ENCODE measurements around the gene GLT6D1. TPM values are rescaled to one million over a fixed set of nuclear protein-coding genes. Genes with fewer than 3 reads are reported as not detected.
"Not testable (repeated sequence)": the region's sequence is repeated elsewhere in the genome, so short reads cannot be mapped to it uniquely, and the experiment has no call there.

The GLT6D1 gene
- total RNA-seq, 4 donors from 2014 or later = not detected

DNA sequence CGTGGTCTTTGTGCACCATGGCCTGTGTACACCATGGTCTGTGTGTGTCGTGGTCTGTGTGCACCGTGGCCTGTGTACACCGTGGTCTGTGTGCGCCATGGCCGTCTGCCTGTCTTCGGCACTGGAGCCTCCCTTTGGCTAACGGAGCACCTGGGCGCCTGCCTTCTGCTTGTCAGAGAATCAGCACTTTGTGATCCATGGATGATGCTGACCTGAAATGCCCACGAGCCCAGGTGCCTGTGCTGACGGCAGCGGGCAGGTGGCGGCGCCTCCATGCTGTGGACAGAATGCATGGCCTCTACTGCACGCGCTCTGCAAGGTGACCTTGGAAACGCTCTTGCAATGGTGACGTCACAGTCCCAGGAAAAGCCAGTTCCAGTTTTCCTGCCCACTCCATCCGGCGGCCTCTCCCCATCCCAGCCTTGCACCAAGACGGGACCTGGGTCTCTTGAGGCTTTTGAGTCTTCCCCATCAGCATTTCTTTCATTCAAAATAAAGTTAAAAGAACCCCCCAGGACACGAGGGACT lies 38.4 kb upstream of the GLT6D1 start:
- no peaks in the 10 kb centered on the region for H3K9me3 ChIP-seq
- H3K4me1 ChIP-seq = no peaks in the 10 kb centered on the region
- peaks cover under 1% of the 10 kb centered on the region for H3K27me3 ChIP-seq
- in situ Hi-C loops (cut with MboI; ENCODE audit: low pct_ligation_motif_present in 1 of 4, low pct_unique_long_range_greater_than_20kb in 1 of 4, low sequenced_read_pairs in 3 of 4) (no loop called here), intact Hi-C loops (cut with DNase I; ENCODE audit: low total_unique reads) (no loop called here)
- WGBS, 2 donors (ENCODE audit: low coverage in 1 of 2) = 79 to 100% methylated on average over 2 to 22 of the region's 22 CpGs
- TF ChIP-seq, protein P1, sequence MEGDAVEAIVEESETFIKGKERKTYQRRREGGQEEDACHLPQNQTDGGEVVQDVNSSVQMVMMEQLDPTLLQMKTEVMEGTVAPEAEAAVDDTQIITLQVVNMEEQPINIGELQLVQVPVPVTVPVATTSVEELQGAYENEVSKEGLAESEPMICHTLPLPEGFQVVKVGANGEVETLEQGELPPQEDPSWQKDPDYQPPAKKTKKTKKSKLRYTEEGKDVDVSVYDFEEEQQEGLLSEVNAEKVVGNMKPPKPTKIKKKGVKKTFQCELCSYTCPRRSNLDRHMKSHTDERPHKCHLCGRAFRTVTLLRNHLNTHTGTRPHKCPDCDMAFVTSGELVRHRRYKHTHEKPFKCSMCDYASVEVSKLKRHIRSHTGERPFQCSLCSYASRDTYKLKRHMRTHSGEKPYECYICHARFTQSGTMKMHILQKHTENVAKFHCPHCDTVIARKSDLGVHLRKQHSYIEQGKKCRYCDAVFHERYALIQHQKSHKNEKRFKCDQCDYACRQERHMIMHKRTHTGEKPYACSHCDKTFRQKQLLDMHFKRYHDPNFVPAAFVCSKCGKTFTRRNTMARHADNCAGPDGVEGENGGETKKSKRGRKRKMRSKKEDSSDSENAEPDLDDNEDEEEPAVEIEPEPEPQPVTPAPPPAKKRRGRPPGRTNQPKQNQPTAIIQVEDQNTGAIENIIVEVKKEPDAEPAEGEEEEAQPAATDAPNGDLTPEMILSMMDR (IDR thresholded peaks at IDR 0.05) = no peak
- TF ChIP-seq EP300 (IDR thresholded peaks at IDR 0.05; ENCODE audit: low read depth) (no peak), POLR2A (IDR thresholded peaks at IDR 0.05) (no peak), POLR2AphosphoS5 (IDR thresholded peaks at IDR 0.05) (no peak)
- no peak overlapping the region for H3K27ac ChIP-seq
- no peak for DNase-seq
- no peaks in the 10 kb centered on the region for H3K36me3 ChIP-seq
- no peak overlapping the region for H3K4me3 ChIP-seq

DNA sequence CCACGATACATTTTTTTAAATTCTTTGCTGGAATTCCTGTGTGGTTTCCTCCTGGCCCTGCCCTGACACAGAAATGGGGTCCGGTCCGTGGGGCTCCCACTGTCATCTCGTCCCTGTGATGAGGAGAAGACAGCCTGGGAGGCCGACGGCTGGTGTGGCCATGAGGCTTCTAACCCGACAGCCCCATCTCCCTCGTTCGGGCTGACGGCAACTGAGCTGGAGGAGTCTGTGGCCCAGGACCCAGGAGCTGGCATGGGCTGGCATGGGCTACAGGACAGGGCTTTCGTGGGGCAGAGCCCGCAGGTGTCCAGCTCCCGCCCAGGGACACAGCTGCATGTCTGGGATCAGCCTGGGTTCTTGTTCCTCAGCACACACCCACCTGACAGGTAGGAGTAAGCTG lies 37.6 kb upstream of the GLT6D1 start:
- no peak overlapping the region for H3K27ac ChIP-seq
- WGBS, 2 donors (ENCODE audit: low coverage in 1 of 2) = 84% methylated on average over 13 of the region's 13 CpGs; no CpG with 5 or more reads in 1 of the 2 donors
- no peaks in the 10 kb centered on the region for H3K4me1 ChIP-seq
- no peaks in the 10 kb centered on the region for H3K9me3 ChIP-seq
- H3K36me3 ChIP-seq = no peaks in the 10 kb centered on the region
- in situ Hi-C loops (cut with MboI; ENCODE audit: low pct_ligation_motif_present in 1 of 4, low pct_unique_long_range_greater_than_20kb in 1 of 4, low sequenced_read_pairs in 3 of 4) (no loop called here), intact Hi-C loops (cut with DNase I; ENCODE audit: low total_unique reads) (no loop called here)
- DNase-seq = no peak
- H3K27me3 ChIP-seq = no peaks in the 10 kb centered on the region
- no peak for TF ChIP-seq POLR2AphosphoS5 (IDR thresholded peaks at IDR 0.05)
- no peak for TF ChIP-seq EP300 (IDR thresholded peaks at IDR 0.05; ENCODE audit: low read depth)
- TF ChIP-seq POLR2A (IDR thresholded peaks at IDR 0.05) = no peak
- TF ChIP-seq, protein P1 (IDR thresholded peaks at IDR 0.05) = no peak
- H3K4me3 ChIP-seq = no peak overlapping the region

DNA sequence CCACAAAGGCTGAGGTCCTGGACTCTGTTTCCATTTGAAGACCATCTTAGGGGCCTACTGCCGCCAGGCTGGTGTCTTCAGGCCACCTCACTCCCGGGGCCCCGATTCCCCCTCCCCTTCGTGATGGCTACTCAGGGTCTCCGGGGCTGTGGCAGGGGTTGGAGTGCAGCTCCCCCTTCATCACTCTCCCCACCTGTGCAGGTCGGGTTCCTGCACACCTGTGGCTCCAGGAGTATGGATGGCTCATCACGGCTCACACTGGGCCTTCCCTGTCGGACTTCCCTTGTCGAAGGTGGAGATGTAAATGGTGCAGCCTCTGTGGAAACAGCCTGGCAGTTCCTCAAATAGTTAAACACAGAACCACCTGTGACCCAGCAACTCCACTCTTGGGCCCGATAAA lies 35.6 kb upstream of the GLT6D1 start:
- Histone ChIP-seq H3K27ac (no peak overlapping the region), H3K4me1 (no peaks in the 10 kb centered on the region), H3K9me3 (no peaks in the 10 kb centered on the region), H3K27me3 (no peaks in the 10 kb centered on the region), H3K36me3 (no peaks in the 10 kb centered on the region), H3K4me3 (no peak overlapping the region)
- TF ChIP-seq, protein P1 (IDR thresholded peaks at IDR 0.05) = no peak
- no peak for TF ChIP-seq EP300 (IDR thresholded peaks at IDR 0.05; ENCODE audit: low read depth)
- TF ChIP-seq POLR2A (IDR thresholded peaks at IDR 0.05) = no peak
- no peak for TF ChIP-seq POLR2AphosphoS5 (IDR thresholded peaks at IDR 0.05)
- intact Hi-C loops (cut with DNase I; ENCODE audit: low total_unique reads) (no loop called here), in situ Hi-C loops (cut with MboI; ENCODE audit: low pct_ligation_motif_present in 1 of 4, low pct_unique_long_range_greater_than_20kb in 1 of 4, low sequenced_read_pairs in 3 of 4) (no loop called here)
- 68 to 77% methylated on average over 4 to 10 of the region's 10 CpGs for WGBS, 2 donors (ENCODE audit: low coverage in 1 of 2)
- DNase-seq = no peak

DNA sequence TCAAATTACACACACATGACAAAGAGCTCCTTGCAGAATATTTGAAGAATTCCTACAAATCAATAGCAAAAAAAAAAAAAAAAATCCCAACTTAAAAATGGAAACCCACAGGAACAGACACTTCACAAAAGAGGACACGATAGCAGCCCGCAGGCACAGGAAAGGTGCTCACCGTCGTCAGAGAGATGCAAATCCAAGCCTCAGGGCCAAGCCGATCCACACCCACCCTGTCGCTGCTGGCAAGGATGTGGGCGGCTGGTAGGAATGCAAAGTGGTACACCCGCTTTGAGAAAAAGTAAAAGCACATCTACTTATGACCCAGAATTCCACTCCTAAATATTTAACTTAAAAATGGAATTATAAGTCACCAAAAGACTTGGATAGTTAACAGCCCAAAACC lies 34.6 kb upstream of the GLT6D1 start:
- 78 to 94% methylated on average over 8 of the region's 8 CpGs for WGBS, 2 donors (ENCODE audit: low coverage in 1 of 2)
- Histone ChIP-seq H3K4me1 (no peaks in the 10 kb centered on the region), H3K36me3 (no peaks in the 10 kb centered on the region), H3K9me3 (no peaks in the 10 kb centered on the region), H3K27ac (no peak overlapping the region), H3K27me3 (no peaks in the 10 kb centered on the region), H3K4me3 (no peak overlapping the region)
- intact Hi-C loops (cut with DNase I; ENCODE audit: low total_unique reads) (no loop called here), in situ Hi-C loops (cut with MboI; ENCODE audit: low pct_ligation_motif_present in 1 of 4, low pct_unique_long_range_greater_than_20kb in 1 of 4, low sequenced_read_pairs in 3 of 4) (no loop called here)
- no peak for TF ChIP-seq POLR2AphosphoS5 (IDR thresholded peaks at IDR 0.05)
- TF ChIP-seq, protein P1 (IDR thresholded peaks at IDR 0.05) = no peak
- TF ChIP-seq EP300 (IDR thresholded peaks at IDR 0.05; ENCODE audit: low read depth) = no peak
- TF ChIP-seq POLR2A (IDR thresholded peaks at IDR 0.05) = no peak
- DNase-seq = no peak

DNA sequence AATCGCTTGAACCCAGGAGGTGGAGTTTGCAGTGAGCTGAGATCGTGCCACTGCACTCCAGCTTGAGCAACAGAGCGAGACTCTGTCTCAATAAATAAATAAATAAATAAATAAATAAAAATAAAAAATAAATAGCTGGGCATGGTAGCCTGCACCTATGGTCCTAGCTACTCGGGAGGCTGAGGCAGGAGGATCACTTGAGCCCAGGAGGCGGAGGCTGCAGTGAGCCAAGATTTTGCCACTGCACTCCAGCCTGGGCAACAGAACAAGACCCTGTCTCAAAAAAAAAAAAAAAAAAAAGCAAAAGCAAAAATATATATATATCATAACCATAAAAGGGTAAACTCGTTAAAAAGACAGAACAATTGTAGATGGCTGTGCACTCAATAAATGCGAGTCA lies 33.4 kb upstream of the GLT6D1 start:
- WGBS, 2 donors (ENCODE audit: low coverage in 1 of 2) = 75 to 78% methylated on average over 7 of the region's 7 CpGs

More for the DNA sequence above, 33.4 kb upstream of the GLT6D1 start:
- DNase-seq; intact Hi-C loops (cut with DNase I; ENCODE audit: low total_unique reads); in situ Hi-C loops (cut with MboI; ENCODE audit: low pct_ligation_motif_present in 1 of 4, low pct_unique_long_range_greater_than_20kb in 1 of 4, low sequenced_read_pairs in 3 of 4); H3K27me3 ChIP-seq; H3K9me3 ChIP-seq; H3K4me3 ChIP-seq; H3K27ac ChIP-seq; H3K36me3 ChIP-seq; H3K4me1 ChIP-seq: not testable (repeated sequence)

All from transverse colon (tissue), 4 donors.